NCI-H2196 (cell line): ENCODE results near the gene LETM1.

Experiments used
- DNase-seq: peaks from one replicate; lab custom pipeline; 2025; ENCODE audit not compliant: unreplicated experiment; lab: John Stamatoyannopoulos, UW

The LETM1 gene

DNA sequence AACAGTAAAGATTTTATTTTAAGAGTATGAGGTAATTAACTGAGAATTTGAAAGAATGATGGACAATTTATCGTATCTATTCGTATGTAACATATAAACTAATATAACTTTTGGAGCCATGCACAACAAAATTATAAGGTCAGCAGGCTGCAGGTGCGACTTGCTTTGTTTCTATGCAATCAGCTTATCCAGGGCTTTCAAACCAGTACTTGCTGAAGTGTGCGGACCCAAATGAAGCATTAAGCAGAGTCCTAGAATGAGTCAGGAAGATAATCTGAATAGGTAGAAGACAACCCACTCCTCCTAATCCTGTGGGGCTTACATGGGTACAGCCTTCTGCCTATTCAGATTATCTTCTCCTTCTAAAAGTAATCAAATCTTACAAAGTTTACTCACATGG is 17.3 kb upstream of the LETM1 start:
- DNase-seq: no peak

- DNase-seq: no peak
These were observed 16.9 kb upstream of the LETM1 start for GRCh38 chr4:1872870-1873269.

DNA sequence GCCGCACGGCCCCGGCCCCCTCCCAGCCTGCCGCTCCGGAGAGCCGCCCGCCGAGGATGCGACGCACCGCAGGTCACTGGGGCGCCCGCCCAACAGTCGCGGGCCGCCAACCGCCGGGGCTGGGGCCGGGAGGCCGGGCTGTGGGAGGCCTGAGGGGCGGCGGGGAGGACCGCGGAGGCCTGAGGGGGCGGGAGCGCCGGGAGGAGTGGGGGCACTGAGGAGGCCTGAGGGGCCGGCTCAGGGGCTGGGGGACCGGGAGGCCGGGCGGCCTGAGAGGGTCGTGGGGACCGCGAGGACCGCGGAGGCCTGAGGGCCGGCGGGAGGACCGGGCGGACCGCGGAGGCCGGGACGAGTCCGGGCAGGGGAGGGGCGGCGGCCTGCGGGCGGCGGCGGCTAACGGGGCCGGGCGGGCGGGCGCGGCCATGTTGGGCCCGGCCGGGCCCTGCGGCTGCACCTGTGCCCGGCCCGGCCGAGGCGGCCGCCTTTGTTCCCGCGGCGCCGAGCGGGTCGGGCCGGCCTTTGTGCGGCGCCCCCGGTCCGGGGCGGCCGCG is 15.6 kb upstream of the LETM1 start:
- no peak for DNase-seq

DNA sequence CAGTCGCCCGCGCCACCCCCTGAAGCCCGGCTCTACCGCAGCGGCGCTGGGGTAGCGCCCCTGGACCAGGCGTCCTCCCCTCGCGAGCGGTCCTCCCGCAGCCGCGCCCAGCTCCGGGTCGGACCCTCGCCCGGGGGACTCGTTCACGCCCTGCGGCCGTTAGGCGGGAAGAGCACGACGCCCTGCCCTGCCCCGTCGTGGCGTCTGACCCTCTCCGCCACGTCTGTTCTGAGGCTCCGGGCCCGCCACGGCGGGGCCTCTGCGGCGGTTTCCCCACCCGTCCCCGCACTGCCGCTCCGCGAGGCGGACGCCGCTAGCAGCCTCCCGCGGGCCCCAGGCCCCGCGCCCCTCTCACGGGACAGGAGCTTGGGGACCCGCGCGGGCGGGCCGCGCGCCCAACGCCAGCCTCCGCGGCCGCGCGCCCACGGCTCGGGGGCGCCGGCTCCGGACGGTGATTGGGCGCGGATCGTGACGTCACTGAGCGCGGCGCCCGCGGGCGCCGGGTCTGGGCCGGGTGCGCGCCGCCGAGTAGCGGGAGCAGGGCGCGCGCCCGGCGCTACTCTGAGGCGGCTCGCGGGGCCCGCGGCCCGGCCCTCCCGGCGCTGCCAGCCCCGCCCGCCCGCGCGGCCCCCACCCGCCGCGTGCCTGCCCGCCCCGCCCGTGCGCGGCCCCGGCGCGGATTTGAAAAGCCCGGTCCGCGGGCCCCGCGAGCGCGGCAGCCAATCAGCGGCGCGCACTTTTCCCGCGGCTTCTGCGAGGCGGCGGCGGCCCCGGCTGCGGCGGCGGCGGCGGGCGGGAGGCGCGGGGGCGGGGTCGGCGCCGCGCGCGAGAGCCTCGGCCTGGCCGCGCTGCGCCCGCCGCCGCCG is 14.9 kb upstream of the LETM1 start, which contains the start of gene NSD2:
TSS of gene NSD2 (plus strand) at position 816 of the 866 bp plus-strand sequence. CDS start 29,262 bp downstream, outside the sequence.
- DNase-seq: peak; percentile 94

DNA sequence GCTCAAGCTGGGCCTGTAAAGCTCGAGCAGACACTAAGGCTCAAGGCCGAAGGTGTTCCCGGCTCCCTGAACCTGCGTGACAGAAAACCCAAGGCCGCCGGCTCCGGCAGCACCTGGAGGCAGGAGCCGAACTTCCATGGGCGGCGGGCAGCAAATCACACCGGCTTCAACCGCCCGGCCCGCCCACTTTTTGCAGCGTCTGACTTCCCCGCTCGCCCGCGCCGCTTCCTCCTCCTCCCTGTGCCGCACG is 14.3 kb upstream of the LETM1 start:
- peak; percentile 82 for DNase-seq

DNA sequence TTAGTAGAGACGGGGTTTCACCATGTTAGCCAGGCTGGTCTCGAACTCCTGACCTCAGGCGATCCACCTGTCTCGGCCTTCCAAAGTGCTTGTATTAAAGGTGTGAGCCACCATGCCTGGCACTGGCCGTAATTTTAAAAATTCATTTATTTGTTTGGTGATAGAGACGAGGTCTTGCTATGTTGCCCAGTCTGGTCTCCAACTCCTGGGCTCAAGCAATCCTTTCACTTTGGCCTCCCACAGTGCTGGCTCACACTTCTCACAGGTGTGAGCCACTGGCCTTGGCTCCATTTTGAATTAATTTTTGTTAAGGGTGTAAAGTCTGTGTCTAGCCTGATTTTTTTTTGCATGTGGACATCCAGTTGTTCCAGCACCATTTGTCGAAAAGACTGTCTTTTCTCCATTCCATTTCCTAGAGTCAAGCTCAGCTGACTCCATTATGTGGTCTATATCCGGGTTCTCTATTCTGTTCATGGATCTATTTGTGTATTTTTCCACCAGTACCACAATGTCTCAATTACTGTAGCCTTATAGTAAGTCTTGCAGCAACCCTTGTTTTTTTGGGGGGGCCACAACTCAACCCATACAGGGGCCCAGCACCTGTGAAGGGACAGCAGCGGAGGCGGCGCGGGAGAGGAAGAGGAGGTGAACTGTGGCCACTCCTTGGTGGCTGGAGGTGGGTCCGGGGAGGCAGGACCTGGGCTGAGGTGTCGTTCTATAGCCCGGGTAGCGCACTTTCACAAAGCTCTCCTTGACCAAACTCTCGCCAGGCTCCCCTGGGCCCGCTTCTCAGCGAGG is 13.8 kb upstream of the LETM1 start:
- DNase-seq: peak; percentile 48

DNA sequence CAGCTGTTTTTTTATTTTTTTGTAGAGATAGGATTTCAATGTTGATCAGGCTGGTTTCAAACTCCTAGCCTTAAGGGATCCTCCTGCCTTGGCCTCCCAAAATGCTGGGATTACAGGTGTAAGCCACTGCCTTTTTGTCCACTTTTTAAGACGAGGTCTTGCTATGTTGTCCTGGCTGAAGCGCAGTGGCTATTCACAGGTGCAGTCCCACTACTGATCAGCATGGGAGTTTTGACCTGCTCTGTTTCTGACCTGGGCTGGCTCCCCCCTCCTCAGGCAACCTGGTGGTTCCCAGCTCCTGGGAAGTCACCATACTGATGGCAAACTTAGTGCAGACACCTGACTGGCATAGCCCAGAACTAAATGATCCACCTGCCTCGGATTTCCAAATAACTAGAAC is 13.0 kb upstream of the LETM1 start:
- no peak for DNase-seq

- DNase-seq: no peak
These were observed 12.3 kb upstream of the LETM1 start for GRCh38 chr4:1868293-1868692.

DNA sequence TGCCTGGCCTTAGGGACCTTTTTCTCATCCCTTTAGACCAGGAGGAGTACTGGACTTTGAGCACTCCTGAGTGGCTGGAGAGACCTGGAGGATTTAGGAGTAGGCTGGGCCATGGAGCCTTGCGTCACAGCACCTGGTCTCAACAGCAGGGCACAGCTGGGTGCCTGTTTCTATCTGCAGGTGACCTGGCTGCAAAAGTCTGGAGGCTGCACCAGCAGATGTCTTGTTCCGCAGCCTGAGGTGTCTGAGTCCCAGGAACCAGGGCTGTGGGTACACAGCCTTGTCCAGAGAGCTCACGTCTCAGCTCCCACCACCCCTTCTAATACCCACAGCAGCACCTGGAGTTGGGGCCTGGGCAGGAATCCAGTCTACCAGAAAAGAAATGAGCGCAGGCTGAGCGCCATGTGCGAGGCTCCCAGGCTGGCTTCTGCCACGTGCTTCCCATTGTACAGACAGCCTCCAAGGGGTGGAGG is 10.3 kb upstream of the LETM1 start:
- DNase-seq: peak; percentile 65

DNA sequence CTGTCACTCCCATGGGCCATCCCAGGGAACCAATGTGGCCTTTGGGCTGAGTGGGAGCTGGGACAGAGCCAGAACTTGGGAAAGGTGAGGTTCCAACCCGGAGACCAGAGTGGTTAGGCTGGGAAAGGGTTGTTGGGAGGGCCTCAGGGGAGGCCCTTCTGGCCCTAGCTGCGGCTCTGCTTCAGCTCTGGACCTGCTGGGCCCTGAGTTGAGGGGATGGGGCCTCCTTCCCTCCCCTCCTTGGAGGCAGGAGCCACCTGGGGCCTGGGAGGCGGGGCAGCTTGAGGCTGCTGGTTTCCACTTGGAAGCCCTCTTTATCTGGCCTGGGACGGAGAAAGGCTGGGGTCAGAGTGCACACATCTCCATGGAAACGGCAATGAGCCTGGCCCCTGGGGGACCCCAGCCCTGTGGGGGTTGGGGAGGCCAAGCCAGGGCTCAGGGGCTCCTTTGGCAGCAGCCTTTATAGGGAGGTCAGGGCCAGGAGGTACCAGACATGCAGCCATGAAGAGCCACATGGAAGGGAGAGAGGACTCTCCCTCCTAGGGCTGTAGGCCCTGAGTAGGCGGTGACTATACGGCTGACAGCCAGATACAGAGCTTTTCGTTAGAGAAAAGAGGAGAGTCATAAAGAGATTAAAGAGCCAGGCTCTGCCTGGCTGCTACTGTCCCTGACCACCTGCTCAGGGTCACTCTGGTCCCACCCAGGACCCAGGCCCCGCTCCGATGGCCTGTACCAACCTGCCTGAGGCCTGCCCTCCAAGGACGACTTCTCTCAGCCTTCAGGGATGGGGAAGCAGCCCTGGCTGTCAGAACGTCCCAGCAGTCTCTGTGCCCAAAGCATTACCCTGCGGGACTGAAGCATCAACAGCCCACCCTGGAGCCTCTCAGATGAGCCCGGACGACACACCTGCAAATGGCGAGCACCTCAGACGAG is 8.4 kb upstream of the LETM1 start:
- DNase-seq: no peak

DNA sequence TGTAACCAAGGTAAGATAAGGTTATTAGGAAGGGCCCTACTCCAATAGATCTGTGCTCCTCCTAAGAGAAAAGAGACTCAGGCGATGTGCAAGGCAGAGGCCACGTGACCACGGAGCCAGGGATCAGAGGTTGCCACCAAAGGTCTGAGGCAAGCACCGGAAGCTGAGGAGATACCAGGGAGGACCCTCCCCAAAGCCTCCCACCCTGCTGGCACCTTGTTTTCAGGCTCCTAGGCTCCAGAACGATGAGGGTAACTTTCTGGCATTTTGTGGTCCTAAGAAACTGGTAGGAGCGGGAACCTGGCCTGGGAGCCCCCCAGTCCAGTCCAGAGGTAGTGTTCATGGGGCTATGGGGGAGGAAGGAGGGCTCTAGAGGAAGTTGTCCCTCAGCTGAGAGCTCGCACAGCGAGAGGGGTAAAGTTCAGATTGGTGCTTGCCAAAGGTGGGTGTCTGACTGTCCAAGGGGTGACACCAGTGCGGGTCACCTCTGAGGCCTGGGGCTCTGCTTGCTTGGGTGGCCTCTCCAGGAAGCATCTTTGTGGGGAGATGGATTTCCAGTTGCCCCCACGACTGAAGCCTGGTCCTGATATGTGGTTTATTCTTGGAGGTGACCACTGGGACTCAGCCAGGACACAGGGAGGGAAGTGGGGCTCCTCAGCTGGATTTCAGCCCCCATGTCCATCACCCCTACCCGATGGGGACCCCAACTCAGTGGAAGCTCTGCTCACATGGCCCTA is 7.5 kb upstream of the LETM1 start:
- no peak for DNase-seq

GRCh38 chr4:1862961-1863296 is 7.0 kb upstream of the LETM1 start:
- no peak for DNase-seq

DNA sequence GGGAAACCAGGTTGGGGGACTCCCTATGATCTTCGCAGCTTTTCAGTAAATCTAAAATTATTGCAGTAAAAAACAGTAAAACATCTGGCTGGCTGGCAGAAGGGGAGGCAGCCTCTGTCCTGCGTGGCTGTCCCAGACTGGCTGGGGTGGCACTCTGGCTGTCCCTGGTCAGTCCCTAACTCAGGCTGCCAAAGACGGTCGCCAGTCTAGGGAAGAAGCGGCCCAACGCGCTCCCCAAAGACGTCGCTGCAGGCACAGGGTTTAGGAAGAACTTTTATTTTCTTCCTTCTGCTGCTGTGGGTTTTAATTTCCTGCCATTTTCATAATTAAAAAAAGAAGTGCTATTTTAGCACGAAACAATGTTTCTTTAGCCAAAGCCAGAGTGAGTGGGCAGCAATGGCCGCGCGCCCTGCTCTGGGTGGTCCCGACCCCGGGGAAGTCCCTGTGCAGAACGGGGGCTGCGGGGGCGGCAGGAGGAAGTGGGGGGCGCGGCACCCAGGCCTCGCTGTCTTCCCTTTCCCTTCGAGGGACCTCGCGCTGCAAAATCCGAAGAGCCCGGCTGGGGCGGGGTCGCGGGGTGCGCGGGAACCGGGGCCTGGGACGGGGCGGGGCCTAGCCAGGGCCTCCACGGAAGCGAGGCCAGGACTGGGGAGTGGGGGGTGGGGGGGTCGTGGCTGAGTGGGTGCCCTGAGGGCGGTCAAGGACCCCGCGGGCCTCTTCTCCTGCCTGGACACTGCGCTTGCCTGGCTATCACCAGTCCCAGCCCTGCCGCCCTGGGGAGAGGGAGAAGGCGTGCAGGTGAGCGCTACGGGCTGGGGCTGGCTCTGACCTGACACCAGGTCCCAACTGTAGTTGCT is 6.3 kb upstream of the LETM1 start:
- DNase-seq: no peak

DNA sequence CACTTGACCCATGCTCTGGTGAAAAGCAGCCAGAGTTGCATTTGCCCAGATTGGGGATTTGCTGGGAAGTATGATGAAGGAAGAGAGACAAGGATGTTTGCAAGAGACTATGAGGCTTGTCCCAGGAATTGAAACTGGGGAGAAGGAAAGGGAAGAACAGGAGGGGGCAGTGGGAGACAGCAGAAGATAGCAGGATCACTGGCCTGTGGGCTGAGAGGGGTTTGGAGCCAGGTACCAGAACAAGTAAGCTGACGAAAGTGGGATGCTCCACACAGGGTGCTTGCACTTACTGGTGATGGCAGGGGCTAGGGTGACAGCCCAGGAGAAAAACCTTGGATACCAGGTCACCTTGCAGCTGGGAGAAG is 3.4 kb upstream of the LETM1 start:
- DNase-seq: no peak

DNA sequence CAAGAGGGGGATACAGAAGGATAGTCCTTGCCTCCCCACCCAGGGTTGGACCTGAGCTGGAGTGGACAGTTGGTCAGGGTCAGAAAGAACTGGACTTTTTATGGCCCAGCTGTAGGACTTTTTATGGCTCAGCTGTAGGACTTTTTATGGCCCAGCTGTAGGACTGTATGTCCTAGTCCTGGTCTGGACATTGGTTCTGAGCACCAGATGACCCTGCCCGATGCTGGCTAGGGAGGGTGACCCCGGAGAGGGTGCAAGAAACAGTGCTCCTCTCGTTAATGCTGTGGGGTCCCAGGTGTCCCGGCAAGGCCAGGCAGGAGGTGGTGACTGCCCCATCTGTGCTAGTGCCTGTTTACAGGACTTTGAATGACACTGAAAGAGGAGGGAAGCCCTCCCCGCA is 2.0 kb upstream of the LETM1 start:
- DNase-seq: no peak

DNA sequence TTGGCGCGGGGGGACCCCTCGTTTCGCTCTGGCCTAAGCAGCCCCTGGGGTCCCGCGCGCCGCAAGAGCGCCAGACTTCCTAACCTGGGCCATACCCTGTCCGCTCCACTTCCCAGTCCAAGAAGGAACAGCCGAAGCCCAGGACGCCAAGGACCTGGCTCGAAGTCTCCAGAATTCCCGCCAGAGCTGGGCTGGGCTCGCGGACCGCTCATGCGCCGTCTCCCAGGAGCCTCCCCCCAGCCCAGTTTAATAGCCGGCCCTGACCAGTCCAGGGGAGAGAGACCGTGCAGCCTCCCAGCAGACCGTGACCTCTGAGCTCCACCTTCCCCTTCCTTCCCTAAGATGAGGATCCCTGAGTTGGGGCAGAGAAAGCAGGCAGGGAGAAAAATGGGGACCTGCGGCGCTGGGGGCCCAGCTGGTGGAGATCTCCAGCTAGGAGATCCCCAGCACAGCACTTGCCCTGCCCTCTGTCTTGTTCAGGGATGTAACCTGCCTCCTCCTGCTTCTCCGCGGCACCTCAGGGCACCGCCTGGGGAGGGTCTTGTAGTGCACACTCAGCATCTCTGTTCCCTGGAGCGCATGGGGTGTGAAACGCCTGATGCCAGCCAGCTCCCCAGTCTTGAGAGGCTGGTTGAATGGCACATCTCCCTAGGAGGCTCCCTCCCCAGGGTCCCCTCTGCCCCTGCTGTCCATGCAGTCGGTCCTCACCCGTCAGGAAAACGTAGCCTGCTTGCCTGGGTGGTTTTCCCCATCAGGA is 1.2 kb upstream of the LETM1 start:
- DNase-seq: peak; percentile 30

- no peak for DNase-seq
These were observed 454 bp downstream of the LETM1 start for GRCh38 chr4:1855333-1856070.

DNA sequence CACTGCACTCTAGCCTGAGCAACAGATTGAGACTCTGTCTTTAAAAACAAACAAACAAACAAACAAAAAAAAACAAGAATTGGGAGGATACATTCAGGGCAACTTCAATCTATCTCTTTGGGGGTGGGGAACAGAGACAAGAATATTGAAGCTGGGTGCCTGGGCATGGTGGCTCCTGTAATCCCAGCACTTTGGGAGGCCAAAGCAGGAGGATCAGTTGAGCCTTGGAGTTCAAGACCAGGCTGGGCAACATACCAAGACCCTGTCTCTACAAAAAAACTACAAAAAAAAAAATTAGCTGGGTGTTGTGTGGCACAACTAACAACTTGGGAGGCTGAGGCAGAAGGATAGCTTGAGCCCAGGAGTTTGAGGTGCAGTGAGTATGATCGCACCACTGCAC is 1.2 kb downstream of the LETM1 start:
- no peak for DNase-seq
